NCI-H460 (cell line): ENCODE results near the gene CNBP. TPM values are rescaled to one million over a fixed set of nuclear protein-coding genes. Genes with fewer than 3 reads are reported as not detected.
"Not testable (repeated sequence)": the region's sequence is repeated elsewhere in the genome, so short reads cannot be mapped to it uniquely, and the experiment has no call there.

ENCODE experiments used
- DNase-seq: peaks from one replicate; pipeline ENCODE4 v3.0.0-alpha.2; 2016; ENCODE audit warnings: low read depth; ENCODE audit errors: extremely low read depth
- polyA plus RNA-seq: library from polyadenylated mRNA; depleted of rRNA; stranded (reverse); fragments of >200 nt; gene quantifications from 2 replicates; pipeline ENCODE4 v1.2.3, GENCODE V29; 2014; cell fraction: nucleus; rRNA removed
- total RNA-seq: library from RNA; depleted of rRNA; stranded (reverse); fragments of >200 nt; shearing (Covaris generic); gene quantifications from 2 replicates; pipeline ENCODE4 v1.2.3, GENCODE V29; 2014; rRNA removed

The CNBP gene
- 341 and 344 TPM in 2 replicates for total RNA-seq
- 202 and 217 TPM in 2 replicates for polyA plus RNA-seq

DNA sequence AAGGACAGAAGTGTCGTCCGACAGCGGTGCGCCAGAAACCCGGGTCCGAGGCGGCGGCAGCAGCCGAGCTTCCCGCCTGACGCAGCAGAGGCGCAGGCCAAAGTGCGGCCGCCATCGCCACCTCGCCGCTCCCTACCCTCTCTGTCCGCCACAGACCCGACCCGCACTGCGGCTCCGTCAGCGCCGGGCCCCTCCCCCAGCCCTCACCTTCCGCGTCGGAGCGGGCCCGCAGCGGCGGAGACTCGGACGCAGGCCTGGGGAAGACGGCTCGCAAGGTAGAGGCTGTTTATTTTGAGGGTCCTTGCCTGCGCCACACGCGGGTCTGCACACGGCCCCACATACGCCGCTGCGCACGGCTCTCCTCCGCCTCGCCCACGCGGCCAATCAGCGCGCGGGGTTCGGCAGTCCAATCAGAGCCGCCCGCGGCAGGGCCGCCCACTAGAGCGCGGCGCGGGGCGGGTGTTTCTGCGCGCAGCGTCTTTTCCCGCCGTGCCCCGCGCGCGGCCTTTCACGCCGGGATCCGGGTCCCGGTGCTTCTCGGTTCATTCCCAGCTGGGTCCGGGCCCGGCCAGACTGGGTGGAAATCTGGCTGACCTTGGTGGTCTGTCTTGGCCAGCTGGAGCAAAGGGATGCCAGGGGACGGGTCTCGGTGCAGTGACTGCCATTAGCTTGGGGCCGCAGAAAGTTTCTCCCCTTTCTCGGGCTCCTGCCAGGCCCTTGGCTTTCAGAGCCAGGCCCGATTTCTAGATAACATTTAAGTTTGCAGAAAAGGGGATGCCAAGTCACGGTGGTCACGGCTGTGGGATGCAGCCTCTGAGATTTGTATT is at the start of gene CNBP:
Gene CNBP, minus strand, starts transcription at position 328 of the 827 bp plus-strand sequence. CDS start 12,139 bp downstream, outside the sequence.
- DNase-seq = peak; percentile 83

DNA sequence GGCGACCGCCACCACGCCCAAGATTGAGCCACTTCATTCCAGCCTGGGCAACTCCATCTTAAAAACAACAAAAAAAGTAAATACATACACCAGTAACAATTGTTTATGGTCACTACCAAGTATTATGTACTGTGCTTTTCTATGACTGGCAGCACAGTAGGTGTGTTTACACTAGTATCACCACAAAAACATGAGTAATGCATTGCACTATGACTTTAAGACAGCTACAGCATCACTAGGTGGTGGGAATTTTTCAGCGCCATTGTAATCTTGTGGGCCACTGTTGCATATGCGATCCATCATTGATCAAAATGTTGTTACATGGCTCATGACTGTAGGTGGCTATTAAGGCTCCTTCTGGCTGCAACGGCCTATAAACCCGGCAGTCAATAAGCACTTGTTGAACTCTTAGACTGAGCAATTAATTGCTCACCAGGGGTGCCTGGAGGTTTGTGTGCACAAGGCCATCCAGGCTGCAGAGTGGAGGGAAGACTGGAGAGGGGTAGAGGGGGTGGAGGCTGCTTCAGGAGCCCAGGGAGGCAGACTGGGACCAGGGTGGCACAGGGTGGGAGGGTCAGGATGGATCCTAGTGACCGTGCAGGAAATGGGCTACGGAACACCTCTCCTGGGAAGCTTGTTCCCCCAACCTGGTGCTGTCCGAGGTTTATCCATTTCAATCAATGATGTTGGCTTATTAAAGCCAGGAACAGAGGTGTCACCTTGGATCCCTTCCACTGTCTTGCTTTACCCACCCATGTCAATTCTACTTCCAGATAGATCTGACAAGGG is 47.8 kb upstream of the CNBP start:
- no peak for DNase-seq

DNA sequence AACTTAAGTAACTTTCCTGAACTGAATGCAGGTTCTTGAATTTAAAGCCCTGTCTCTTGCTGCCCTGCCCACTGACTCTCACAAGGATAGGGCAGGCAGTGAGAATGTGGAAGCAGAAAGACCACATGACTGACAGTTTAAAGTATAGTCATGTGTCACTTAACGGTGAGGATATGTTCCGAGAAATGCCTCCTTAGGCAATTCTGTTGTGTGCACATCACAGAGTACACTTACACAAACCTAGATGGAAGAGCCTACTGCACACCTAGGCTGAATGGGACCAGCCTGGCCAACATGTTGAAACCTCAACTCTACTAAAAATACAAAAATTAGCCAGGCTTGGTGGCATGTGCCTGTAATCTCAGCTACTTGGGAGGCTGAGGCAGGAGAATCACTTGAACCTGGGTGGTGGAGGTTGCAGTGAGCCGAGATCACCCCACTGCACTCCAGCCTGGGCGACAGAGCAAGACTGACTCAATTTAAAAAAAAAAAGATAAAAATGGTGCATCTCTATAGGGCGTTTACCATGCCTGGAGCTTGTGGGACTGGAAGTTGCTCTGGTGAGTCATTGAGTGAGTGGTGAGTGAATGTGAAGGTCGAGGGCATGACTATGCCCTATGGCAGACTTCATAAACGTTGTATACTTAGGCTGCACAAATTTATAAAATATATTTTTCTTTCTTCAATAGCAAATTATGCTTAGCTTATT is 46.8 kb upstream of the CNBP start:
- peak; percentile 52 for DNase-seq

GRCh38 chr3:129228891-129229585 is 45.3 kb upstream of the CNBP start:
- DNase-seq = no peak

- peak; percentile 77 for DNase-seq
Measured at GRCh38 chr3:129226374-129226773, 42.7 kb upstream of the CNBP start.

GRCh38 chr3:129224984-129225393 is 41.3 kb upstream of the CNBP start:
- peak; percentile 83 for DNase-seq

DNA sequence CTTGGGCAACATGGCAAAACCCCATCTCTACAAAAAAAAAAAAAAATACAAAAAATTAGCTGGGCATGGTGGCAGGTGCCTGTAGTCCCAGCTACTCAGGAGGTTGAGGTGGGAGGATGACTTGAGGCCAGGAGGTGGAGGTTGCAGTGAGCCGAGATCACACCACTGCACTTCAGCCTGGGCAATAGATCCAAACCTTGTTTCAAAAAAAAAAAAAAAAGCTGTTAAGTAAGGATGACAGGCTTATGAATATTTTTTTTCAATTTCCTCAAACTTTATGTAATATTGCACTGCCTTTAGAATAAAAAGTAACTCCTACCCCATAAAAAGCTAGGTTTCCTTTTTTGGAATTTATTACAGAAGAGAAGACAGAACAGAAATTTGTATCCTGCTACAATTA is 40.7 kb upstream of the CNBP start:
- not testable (repeated sequence) for DNase-seq

- no peak for DNase-seq
Measured at GRCh38 chr3:129218742-129219141, 35.0 kb upstream of the CNBP start.

- no peak for DNase-seq
Measured at GRCh38 chr3:129213238-129213637, 29.5 kb upstream of the CNBP start.

DNA sequence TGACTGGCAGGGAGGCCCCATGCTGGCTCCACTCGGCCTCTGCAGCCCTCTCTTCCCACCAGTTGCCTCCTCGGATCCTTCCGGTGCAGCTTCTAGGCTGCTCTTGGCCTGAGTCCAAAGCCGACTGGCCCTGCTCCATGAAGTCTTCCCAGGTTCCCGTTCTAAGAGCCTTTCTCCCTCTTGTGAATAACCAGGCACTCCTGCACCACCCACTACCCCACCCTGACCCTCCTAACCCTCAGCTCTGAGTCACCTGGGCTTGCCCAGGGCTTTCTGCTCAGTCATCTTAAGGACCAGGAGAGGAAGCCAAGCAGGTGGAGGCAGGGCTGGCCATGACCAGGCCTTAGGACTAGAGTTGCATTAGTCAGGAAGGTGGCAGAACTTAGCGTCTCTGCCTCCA is 28.1 kb upstream of the CNBP start:
- peak; percentile 79 for DNase-seq

GRCh38 chr3:129211345-129211744 is 27.6 kb upstream of the CNBP start:
- no peak for DNase-seq

- no peak for DNase-seq
Measured at GRCh38 chr3:129207479-129207878, 23.8 kb upstream of the CNBP start.

DNA sequence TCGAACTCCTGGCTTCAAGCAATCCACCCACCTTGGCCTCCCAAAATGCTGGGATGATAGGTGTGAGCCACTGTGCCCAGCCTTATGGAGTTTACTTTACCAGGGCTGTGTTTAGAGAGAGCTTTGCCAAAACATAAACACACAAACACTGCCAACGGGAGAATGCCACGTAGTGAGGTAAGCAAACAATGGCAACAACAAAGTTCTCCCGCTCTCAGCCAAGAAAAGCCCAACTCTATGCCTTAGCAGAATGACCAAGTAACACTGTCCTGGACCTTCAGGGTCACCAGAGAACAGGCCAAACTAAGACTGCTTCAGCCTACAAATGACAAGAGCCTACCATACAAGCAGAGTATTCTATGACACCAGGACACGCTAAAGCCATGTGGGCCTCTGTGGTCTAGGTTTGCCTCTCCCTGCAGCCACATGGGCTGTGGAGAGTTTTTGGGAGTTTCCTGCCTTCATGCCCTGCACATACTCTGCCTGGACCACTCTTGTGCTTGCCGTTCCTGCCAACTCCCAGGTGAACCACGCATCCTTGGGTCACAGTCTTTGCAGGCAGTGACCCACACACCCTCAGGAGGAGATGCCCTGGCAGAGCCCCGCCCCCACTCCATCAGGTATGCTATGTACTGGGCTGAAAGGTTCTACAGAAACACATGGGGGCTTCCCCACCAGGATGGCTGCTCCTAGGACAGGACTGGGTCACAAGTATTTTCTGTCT is 21.6 kb upstream of the CNBP start:
- no peak for DNase-seq

GRCh38 chr3:129204473-129204872 is 20.8 kb upstream of the CNBP start:
- DNase-seq = no peak

DNA sequence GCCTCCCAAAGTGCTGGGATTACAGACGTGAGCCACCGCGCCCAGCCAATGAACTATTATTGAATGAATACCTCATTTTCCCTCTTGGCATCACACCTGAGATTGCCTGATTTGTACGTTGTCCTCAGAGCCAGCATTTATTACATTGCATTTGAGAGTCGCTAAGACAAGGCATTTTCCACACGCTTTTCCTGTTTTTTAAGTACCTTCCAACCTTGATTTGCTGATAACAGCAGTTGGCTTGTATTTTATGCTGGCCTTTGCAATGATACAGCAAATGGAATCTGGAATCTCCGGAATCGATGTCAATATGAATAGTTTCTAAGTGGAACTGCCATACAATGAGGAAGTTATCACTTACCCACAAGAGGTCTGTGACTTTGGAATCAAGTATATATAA is 15.7 kb upstream of the CNBP start:
- DNase-seq = no peak

GRCh38 chr3:129197321-129197720 is 13.6 kb upstream of the CNBP start:
- no peak for DNase-seq

- no peak for DNase-seq
Measured at GRCh38 chr3:129196601-129197000, 12.9 kb upstream of the CNBP start.

- peak; percentile 33 for DNase-seq
Measured at GRCh38 chr3:129195731-129196256, 12.1 kb upstream of the CNBP start.

GRCh38 chr3:129189793-129190192 is 6.1 kb upstream of the CNBP start:
- not testable (repeated sequence) for DNase-seq
